Spinal cord (tissue), 10 donors: ENCODE data around the gene TGFBR2. TPM values are rescaled to one million over a fixed set of nuclear protein-coding genes. Genes with fewer than 3 reads are reported as not detected.
A peak's percentile ranks its signal among the peaks of the same experiment; 100 is the strongest.
"Not testable (repeated sequence)": the region's sequence is repeated elsewhere in the genome, so short reads cannot be mapped to it uniquely, and the experiment has no call there.

ENCODE experiments used
- DNase-seq, 6 donors: peaks; one replicate each; pipeline versions ENCODE4 v3.0.0 to v3.0.0-alpha.2; 2013 to 2015; ENCODE audit warnings: low spot score in 6 of 6, low read depth in 4 of 6
- H3K27ac ChIP-seq: one replicate; pipeline ENCODE4 v1.5.1; 2013; ENCODE audit warnings: low read depth, low read length, control low read depth
- H3K27me3 ChIP-seq: one replicate; pipeline ENCODE4 v1.6.1; 2013; ENCODE audit warnings: low read length; ENCODE audit not compliant: control insufficient read depth, insufficient read depth
- H3K36me3 ChIP-seq: one replicate; pipeline ENCODE4 v1.6.1; 2013; ENCODE audit warnings: low read length; ENCODE audit not compliant: control insufficient read depth, insufficient read depth
- H3K4me1 ChIP-seq: one replicate; pipeline ENCODE4 v1.6.1; 2013; ENCODE audit warnings: low read length; ENCODE audit not compliant: control insufficient read depth, insufficient read depth
- H3K4me3 ChIP-seq: one replicate; pipeline ENCODE4 v1.5.1; 2013; ENCODE audit warnings: low read depth, low read length, control low read depth
- H3K9me3 ChIP-seq: one replicate; pipeline ENCODE4 v1.6.1; 2013; ENCODE audit warnings: low read length; ENCODE audit not compliant: control insufficient read depth, insufficient read depth
- WGBS: methylation state at CpG from one replicate; pipeline ENCODE4 v1.1.5; 2013; ENCODE audit warnings: missing lambda C conversion rate; ENCODE audit not compliant: insufficient coverage; 5-methylcytosine and 5-hydroxymethylcytosine counted together
- polyA plus RNA-seq, 2 donors: library from polyadenylated mRNA; unstranded; fragments of 120-200 nt; gene quantifications; one replicate each; pipeline ENCODE4 v1.2.1, GENCODE V29; 2013; ENCODE audit not compliant: insufficient read length in 2 of 2
- total RNA-seq, 2 donors: library from RNA; depleted of rRNA in 1 of 2; stranded (reverse); fragments of 120-200 nt in 1 of 2; fragments of >200 nt in 1 of 2; gene quantifications; one replicate each; pipeline versions ENCODE4 v1.2.3 to v1.2.4, GENCODE V29; 2013 to 2014
- donor health status: healthy.

TGFBR2 gene
- total and polyA plus RNA-seq, 4 donors, result 25.1 to 76.7 (median 43.1) TPM

- H3K4me3 ChIP-seq, result no peak overlapping the region
- H3K27me3 ChIP-seq, result no peaks in the 10 kb centered on the region
- H3K9me3 ChIP-seq, result no peaks in the 10 kb centered on the region
- 100% methylated on average over 1 of the region's 5 CpGs for WGBS
- no peak overlapping the region for H3K27ac ChIP-seq
- H3K36me3 ChIP-seq, result no peaks in the 10 kb centered on the region
- no peak for DNase-seq
- H3K4me1 ChIP-seq, result peaks cover 2% of the 10 kb centered on the region
These were observed 16.9 kb downstream of the TGFBR2 start for GRCh38 chr3:30623351-30623750.

GRCh38 chr3:30624480-30624879 is 18.1 kb downstream of the TGFBR2 start:
- no CpG with 5 or more reads among the region's 6 CpGs for WGBS
- H3K27me3 ChIP-seq, H3K4me1 ChIP-seq: not testable (repeated sequence)

GRCh38 chr3:30625541-30626438 is 19.4 kb downstream of the TGFBR2 start:
- no peak for DNase-seq
- no peak overlapping the region for H3K27ac ChIP-seq

More at GRCh38 chr3:30624480-30624879, 18.1 kb downstream of the TGFBR2 start:
- not testable (repeated sequence) for H3K27ac ChIP-seq, H3K4me3 ChIP-seq, H3K9me3 ChIP-seq, DNase-seq, H3K36me3 ChIP-seq

GRCh38 chr3:30626443-30627180 is 20.2 kb downstream of the TGFBR2 start:
- no peaks in the 10 kb centered on the region for H3K9me3 ChIP-seq
- H3K4me3 ChIP-seq, result no peak overlapping the region
- H3K36me3 ChIP-seq, result no peaks in the 10 kb centered on the region
- WGBS, result 89% methylated on average over 1 of the region's 5 CpGs
- H3K27me3 ChIP-seq, result no peaks in the 10 kb centered on the region
- no peak for DNase-seq
- peaks cover 2% of the 10 kb centered on the region for H3K4me1 ChIP-seq
- no peak overlapping the region for H3K27ac ChIP-seq

More at GRCh38 chr3:30625541-30626438, 19.4 kb downstream of the TGFBR2 start:
- Histone ChIP-seq H3K36me3 (no peaks in the 10 kb centered on the region), H3K4me3 (no peak overlapping the region), H3K27me3 (no peaks in the 10 kb centered on the region), H3K4me1 (peaks cover 2% of the 10 kb centered on the region), H3K9me3 (no peaks in the 10 kb centered on the region)
- 95% methylated on average over 3 of the region's 4 CpGs for WGBS

- no peaks in the 10 kb centered on the region for H3K9me3 ChIP-seq
- no peaks in the 10 kb centered on the region for H3K36me3 ChIP-seq
- peak overlapping the region; percentile 69 for H3K27ac ChIP-seq
- WGBS, result 51% methylated on average over 2 of the region's 4 CpGs
- peaks cover 2% of the 10 kb centered on the region for H3K4me1 ChIP-seq
- no peak for DNase-seq
- no peaks in the 10 kb centered on the region for H3K27me3 ChIP-seq
- H3K4me3 ChIP-seq, result no peak overlapping the region
These were observed 22.0 kb downstream of the TGFBR2 start for GRCh38 chr3:30628205-30628900.

GRCh38 chr3:30628901-30629590 is 22.6 kb downstream of the TGFBR2 start:
- WGBS, result 83% methylated on average over 1 of the region's 5 CpGs
- Histone ChIP-seq H3K27ac (peak overlapping the region; percentile 69), H3K4me1 (peaks cover 2% of the 10 kb centered on the region)

GRCh38 chr3:30629746-30630145 is 23.3 kb downstream of the TGFBR2 start:
- 86% methylated on average over 3 of the region's 6 CpGs for WGBS

More at GRCh38 chr3:30628901-30629590, 22.6 kb downstream of the TGFBR2 start:
- DNase-seq, result no peak
- Histone ChIP-seq H3K9me3 (no peaks in the 10 kb centered on the region), H3K4me3 (no peak overlapping the region), H3K36me3 (no peaks in the 10 kb centered on the region), H3K27me3 (no peaks in the 10 kb centered on the region)

GRCh38 chr3:30630238-30631030 is 24.0 kb downstream of the TGFBR2 start:
- WGBS, result no CpG with 5 or more reads among the region's 2 CpGs
- H3K27me3 ChIP-seq, result no peaks in the 10 kb centered on the region

More at GRCh38 chr3:30629746-30630145, 23.3 kb downstream of the TGFBR2 start:
- no peaks in the 10 kb centered on the region for H3K36me3 ChIP-seq
- no peaks in the 10 kb centered on the region for H3K9me3 ChIP-seq
- no peaks in the 10 kb centered on the region for H3K27me3 ChIP-seq
- H3K4me3 ChIP-seq, result no peak overlapping the region
- no peaks in the 10 kb centered on the region for H3K4me1 ChIP-seq
- peak overlapping the region; percentile 69 for H3K27ac ChIP-seq
- DNase-seq, result no peak

More at GRCh38 chr3:30630238-30631030, 24.0 kb downstream of the TGFBR2 start:
- Histone ChIP-seq H3K4me1 (no peaks in the 10 kb centered on the region), H3K4me3 (no peak overlapping the region), H3K9me3 (no peaks in the 10 kb centered on the region), H3K27ac (no peak overlapping the region), H3K36me3 (no peaks in the 10 kb centered on the region)
- no peak for DNase-seq
